Fibroblast of skin of left biceps (primary cell): ENCODE measurements around the gene MTO1.
A peak's percentile ranks its signal among the peaks of the same experiment; 100 is the strongest.
"Not testable (repeated sequence)": the region's sequence is repeated elsewhere in the genome, so short reads cannot be mapped to it uniquely, and the experiment has no call there.

Experiments used
- DNase-seq, 2 experiments: peaks; one replicate each; pipeline ENCODE4 v3.0.0-alpha.2; 2013; ENCODE audit warnings: low read depth in 2 of 2

MTO1 gene

DNA sequence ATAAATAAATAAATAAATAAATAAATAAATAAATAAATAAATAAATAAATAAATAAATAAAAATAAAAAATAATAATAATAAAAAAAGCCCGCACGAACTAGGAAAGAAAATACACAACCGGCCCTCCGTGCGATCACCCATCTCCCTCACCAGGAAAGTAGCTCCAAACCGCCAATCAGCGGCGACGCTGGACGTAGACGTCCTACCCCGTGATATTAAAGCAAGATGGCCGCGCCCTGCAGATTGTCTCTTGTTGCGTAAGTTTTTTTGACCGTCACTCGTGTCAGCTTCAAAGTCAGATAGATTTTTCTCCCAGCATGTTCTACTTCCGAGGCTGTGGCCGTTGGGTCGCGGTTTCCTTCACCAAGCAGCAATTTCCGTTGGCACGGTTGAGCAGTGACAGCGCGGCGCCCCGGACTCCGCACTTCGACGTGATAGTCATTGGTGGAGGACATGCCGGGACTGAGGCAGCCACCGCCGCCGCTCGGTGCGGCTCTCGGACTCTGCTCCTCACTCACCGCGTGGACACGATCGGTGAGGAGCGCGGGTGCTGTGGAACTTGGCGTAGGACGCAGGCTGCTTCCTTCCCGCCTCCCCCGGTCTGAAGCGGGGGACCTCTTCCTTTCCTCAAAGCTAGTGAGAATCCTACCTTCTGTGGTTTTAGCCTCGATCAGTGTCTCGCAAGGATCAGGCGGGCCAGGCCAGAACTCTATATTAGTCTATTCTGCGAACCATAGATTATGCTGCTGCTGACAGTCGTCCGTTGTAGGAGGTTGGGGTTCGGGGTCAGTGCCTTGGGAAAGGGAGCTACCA lies at the start of gene MTO1:
TSS of gene MTO1 (plus strand) at position 201 of the 814 bp plus-strand sequence. CDS start at position 319, 118 bp downstream.
- peak; percentile 79 to 82 for DNase-seq

DNA sequence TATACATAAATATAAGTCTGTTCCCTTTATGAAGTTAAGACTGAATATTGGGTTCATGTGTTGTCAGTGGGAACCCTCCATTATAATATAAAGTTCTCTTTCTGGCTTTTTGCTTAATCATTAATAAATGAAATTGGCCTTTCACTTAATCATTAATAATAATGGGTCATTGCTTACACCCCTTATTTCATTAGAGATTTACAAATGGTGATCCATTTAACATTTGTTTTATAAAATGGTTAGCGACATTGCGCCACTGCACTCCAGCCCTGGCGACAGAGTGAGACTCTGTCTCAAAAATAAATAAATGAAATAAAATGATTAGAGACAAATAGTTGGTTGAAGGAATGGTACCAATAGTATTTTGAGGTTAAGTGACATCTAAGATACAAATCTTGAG lies 48.4 kb upstream of the MTO1 start:
- DNase-seq = no peak

DNA sequence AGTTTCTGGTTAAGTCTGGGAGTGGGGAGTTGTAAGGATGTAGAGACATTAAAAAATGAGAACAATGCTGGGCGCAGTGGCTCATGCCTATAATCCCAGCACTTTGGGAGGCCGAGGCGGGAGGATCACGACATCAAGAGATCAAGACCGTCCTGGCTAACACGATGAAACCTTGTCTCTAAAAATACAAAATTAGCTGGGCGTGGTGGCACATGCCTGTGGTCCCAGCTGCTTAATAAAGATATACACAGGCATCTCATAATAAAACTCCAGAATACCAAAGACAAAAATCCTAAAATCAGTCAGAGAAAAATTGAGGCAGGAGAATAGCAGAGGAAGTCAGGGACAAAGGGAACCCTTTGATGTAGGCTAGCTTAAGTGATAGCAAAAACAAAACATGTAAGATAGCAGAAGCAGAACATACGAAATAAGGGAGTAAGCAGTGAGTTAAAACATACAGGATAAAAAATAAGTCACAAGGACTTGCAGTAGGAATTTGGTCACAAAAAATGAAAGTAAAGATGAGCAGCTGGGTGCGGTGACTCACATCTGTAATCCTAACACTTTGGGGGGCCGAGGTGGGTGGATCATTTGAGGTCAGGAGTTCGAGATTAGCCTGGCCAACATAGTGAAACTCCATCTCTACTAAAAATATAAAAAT lies 43.3 kb upstream of the MTO1 start:
- no peak for DNase-seq

DNA sequence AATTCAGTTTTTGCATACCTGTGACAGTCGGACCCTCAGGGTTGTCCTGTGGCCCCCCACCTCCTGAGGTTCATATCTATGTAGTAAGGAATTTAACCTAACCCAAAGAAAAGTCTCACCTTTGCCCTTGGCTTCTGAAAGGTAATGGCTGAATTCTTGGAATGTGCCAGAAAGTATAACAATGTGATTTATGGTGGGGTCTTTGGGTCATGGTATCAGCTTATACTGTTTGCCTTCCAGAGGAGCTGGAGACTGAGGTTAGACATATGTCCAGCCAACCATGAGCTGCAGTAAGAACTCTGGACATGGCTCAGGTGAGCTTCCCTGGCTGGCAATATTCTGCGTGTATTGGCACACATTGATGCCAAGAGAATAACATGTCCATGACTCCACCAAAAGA lies 40.0 kb upstream of the MTO1 start:
- no peak for DNase-seq

GRCh38 chr6:73435236-73435635 lies 26.3 kb upstream of the MTO1 start:
- DNase-seq = no peak

GRCh38 chr6:73443555-73443954 lies 18.0 kb upstream of the MTO1 start:
- DNase-seq = no peak

DNA sequence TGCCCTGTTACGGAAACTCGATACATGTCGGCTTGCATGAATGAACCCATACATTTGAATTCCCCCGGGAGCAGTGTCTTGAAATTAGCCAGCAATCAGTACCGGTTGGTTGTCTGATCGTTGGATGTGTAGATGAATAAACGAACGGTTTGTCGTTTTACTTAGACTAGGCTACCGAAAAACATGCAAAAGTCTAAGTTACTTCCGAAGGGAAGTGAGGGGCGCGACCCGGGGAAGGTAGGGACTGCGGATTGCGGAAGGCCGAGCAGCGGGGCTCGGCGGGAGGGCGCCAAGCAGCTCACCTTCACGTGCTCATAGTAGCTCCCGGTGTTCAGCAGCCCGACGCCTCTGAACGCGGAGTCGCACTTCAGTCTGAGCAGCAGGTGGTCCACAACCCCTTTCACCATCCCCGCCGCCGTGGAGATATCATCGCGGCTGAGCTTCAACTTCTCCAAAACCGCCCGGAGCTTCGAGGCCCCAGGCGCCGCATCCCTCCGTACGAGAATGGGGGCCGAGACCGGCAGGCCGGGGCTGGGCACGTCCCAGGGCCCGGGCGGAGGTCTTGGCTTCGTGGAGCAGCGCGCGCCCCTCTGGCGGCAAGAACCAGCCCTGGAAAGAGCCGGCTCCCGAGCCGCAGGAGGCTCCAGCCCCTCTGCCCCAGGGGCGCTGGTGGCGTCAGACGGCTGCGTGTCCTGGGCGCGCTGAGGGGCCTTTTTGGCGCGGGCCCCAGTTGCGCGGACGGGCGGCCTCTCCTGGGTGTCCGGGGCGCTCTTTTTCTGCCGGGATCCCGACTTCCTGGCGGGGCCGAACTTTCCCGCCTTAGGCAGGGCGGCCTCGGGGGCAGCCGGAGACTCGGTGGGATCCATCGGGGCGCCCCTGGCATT lies 10.1 kb upstream of the MTO1 start:
- DNase-seq = peak in 1 of 2 experiments; percentile 14

GRCh38 chr6:73452107-73452461 lies 9.5 kb upstream of the MTO1 start, which contains the start of gene CGAS:
Gene CGAS (minus strand): TSS chr6:73452297. CDS start chr6:73452181, 116 bp downstream.
- DNase-seq = peak in 1 of 2 experiments; percentile 13

GRCh38 chr6:73455865-73456629 lies 5.5 kb upstream of the MTO1 start:
- DNase-seq = no peak

- DNase-seq = not testable (repeated sequence)
These were observed 2.1 kb upstream of the MTO1 start for GRCh38 chr6:73459474-73459873.

DNA sequence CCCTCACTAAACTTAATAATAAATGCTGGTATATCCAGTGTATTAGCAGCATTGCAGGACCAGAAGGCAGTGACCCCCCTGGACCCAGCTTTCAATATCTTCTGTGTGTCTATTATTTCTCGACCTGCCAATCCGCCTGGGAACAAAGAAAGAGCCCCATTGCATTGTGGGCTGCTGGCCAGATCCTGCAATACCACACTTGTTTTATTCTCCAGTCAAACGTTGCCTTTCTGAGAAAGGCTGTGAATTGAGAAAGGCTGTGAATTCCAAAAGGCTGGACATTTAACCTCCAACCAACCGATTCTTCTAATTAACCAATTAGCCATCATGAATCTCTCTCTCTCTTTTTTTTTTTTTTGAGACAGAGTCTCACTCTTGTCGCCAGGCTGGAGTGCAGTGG lies 1.5 kb upstream of the MTO1 start:
- DNase-seq = no peak

DNA sequence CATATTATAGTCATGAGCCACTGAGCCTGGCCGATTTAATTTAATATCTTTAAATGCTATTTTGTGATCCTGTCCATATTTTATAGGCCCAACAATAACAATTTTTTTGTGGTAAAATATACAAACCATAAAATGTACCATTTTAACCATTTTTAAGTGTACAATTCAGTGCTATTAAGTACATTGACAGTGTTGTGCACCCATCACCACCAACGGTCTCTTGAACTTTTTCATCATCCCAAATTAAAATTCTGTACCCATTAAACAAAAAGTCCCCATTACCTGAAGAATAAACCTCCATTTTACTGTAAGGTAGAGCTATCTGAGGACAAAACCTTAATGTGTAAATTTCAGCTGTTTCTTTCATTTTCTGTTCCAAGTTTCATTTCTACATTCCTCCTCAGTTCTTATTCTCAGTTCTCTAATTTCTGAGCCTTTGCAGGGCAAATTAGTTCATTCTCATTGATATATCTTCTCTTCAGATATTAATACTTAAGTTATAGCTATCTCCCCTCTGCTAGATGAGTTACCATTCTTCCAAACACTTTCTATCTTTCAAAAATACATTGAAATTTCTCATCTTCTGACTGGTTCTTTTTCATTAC lies 10.3 kb downstream of the MTO1 start:
- DNase-seq = no peak

DNA sequence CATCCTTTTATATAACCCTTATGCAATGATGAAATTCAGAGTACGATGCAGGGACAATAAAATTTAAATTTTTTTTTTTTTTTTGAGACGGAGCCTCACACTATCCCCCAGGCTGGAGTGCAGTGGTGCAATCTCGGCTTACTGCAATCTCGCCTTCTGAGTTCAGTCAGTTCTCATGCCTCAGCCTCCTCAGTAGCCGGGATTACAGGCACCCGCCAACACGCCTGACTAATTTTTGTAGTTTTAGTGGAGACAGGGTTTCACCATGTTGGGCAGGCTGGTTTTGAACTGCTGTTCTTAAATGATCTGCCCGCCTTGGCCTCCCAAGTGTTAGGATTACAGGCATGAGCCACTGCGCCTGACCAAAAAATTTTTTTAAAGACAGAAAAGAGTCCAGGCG lies 15.2 kb downstream of the MTO1 start:
- no peak for DNase-seq

GRCh38 chr6:73477407-73477806 lies 15.9 kb downstream of the MTO1 start:
- DNase-seq = no peak

- DNase-seq = no peak
These were observed 20.4 kb downstream of the MTO1 start for GRCh38 chr6:73481969-73482368.

DNA sequence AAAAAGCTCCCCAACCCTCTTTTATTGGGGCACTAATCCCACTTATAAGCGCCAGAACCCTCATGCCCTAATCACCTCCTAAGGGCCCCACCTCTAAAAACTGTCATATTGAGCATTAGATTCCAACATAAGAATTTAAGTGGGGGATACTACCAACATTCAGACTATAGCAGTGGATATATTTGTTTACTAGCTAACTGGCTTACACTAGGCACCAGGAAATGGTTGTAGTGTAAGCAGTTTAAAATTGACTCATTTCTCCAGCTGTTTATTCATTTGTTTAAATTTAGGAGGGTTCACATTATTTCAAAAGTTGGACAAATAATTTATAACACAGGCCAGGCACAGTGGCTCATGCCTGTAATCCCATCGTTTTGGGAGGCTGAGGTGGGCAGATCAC lies 22.9 kb downstream of the MTO1 start:
- no peak for DNase-seq

DNA sequence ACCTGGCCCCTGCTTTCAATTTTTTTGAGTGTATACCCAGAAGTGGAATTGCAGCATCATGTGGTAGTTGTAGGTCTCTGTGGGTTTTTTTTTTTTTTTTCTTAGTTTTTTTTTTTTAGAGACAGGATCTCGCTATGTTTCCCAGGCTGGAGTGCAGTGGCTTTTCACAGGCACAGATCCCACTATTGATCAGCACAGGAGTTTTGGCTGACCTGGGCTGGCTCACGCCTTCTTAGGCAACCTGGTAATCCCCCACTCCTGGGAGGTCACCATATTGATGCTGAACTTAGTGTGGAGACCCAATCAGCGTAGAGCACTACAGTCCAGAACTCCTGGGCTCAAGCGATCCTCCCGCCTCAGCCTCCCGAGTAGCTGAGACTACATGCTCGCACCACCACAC lies 25.9 kb downstream of the MTO1 start:
- DNase-seq = no peak

- DNase-seq = no peak
These were observed 29.8 kb downstream of the MTO1 start for GRCh38 chr6:73491377-73491776.

- no peak for DNase-seq
These were observed 36.4 kb downstream of the MTO1 start for GRCh38 chr6:73497915-73498314.

- DNase-seq = no peak
These were observed 41.7 kb downstream of the MTO1 start for GRCh38 chr6:73503027-73503772.
